RWPE1 (cell line): Measurements from ENCODE around the gene C16orf46.
"Not testable (repeated sequence)": the region's sequence is repeated elsewhere in the genome, so short reads cannot be mapped to it uniquely, and the experiment has no call there.

Source experiments
- CTCF ChIA-PET: fragments of 350-600 bp; sonication (Branson Sonifier 250); formaldehyde crosslinking; extraction: SDS; loops from one replicate; lab custom pipeline; 2021; lab: Yijun Ruan, JAX
- POLR2A ChIA-PET: fragments of 400-600 bp; formaldehyde crosslinking; extraction: SDS; loops from one replicate; lab custom pipeline; 2020; ENCODE audit warnings: antibody characterized with exemption; ENCODE audit not compliant: low non-redundant PET; lab: Yijun Ruan, JAX
- DNase-seq: peaks from one replicate; pipeline ENCODE4 v3.0.0; 2012; ENCODE audit warnings: low spot score
- H3K27ac ChIP-seq: fragments of 450-650 bp; 2 replicates; pipeline ENCODE4 v1.5.1; 2017
- CTCF ChIP-seq: fragments of 450-650 bp; conservative IDR thresholded peaks from 2 replicates; pipeline ENCODE4 v1.5.1; 2017; ENCODE audit warnings: low read depth, mild to moderate bottlenecking

The C16orf46 gene

GRCh38 chr16:81077076-81077940, at the start of gene C16orf46:
C16orf46 (minus strand) TSS chr16:81077238; CDS start chr16:81063955, 13,283 bp downstream.
- peak within 1 kb of the TSS; percentile 92 for H3K27ac ChIP-seq
- no peak for TF ChIP-seq CTCF
- POLR2A ChIA-PET = interaction anchor here (0.5 to 0.7 kb wide), 3 partner anchors 42 to 170 kb away, joined by 3 to 4 read pairs (median 4); partner anchors contain the start of gene ATMIN
- CTCF ChIA-PET = interaction anchor here (0.7 kb wide), 1 partner anchor 67 kb away, joined by 3 read pairs; no protein-coding TSS in a partner anchor
- peak; percentile 95 for DNase-seq

- DNase-seq = no peak
- no peak for TF ChIP-seq CTCF
- no peak overlapping the region for H3K27ac ChIP-seq
- ChIA-PET CTCF (no interaction called here), POLR2A (no interaction called here)
Observed at GRCh38 chr16:81123092-81123852, 46.2 kb upstream of the C16orf46 start.

- CTCF ChIA-PET = no interaction called here
- no peak for TF ChIP-seq CTCF
- no peak for DNase-seq
Observed at GRCh38 chr16:81121474-81121990, 44.5 kb upstream of the C16orf46 start.

GRCh38 chr16:81117436-81117835, 40.4 kb upstream of the C16orf46 start:
- no peak overlapping the region for H3K27ac ChIP-seq
- ChIA-PET POLR2A (no interaction called here), CTCF (interaction anchor here (0.6 kb wide), 1 partner anchor 46 kb away, joined by 6 read pairs; no protein-coding TSS in a partner anchor)
- no peak for DNase-seq
- TF ChIP-seq CTCF = no peak

More at GRCh38 chr16:81121474-81121990, 44.5 kb upstream of the C16orf46 start:
- H3K27ac ChIP-seq = no peak overlapping the region
- POLR2A ChIA-PET = no interaction called here

- ChIA-PET POLR2A (no interaction called here), CTCF (no interaction called here)
- no peak for DNase-seq
- no peak overlapping the region for H3K27ac ChIP-seq
- TF ChIP-seq CTCF = no peak
Observed at GRCh38 chr16:81116285-81116684, 39.2 kb upstream of the C16orf46 start.

- no peak overlapping the region for H3K27ac ChIP-seq
- no peak for DNase-seq
- ChIA-PET CTCF (no interaction called here), POLR2A (no interaction called here)
- no peak for TF ChIP-seq CTCF
Observed at GRCh38 chr16:81112453-81112852, 35.4 kb upstream of the C16orf46 start.

GRCh38 chr16:81109274-81109673, 32.2 kb upstream of the C16orf46 start:
- DNase-seq, H3K27ac ChIP-seq, POLR2A ChIA-PET: not testable (repeated sequence)
- CTCF ChIA-PET = interaction anchor here (1.0 kb wide), 1 partner anchor 96 kb away, joined by 3 read pairs; no protein-coding TSS in a partner anchor
